ENCODE results near the gene ADTRP.

DNA sequence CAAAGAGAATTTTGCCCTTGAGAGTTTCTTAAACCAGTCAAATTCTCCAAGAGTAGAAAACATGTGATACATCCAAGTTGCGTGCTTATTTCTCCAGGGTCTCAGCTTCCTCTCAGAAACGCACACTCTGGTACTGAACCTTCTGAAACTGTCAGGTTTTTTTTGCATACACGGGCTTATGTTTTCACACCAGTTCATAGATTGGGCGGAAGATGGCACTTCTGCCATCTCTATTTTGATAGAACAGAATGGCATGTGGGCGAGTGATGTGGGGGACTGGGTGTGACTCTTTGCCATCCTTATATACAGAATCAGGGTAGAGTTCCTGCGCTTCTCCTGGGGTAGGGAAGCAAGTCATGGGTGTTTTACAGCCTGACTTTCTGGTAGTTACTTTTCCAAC lies 56.4 kb downstream of the ADTRP start:
- TF ChIP-seq POLR2A (IDR thresholded peaks at IDR 0.05): no peak
- TF ChIP-seq, protein P1, sequence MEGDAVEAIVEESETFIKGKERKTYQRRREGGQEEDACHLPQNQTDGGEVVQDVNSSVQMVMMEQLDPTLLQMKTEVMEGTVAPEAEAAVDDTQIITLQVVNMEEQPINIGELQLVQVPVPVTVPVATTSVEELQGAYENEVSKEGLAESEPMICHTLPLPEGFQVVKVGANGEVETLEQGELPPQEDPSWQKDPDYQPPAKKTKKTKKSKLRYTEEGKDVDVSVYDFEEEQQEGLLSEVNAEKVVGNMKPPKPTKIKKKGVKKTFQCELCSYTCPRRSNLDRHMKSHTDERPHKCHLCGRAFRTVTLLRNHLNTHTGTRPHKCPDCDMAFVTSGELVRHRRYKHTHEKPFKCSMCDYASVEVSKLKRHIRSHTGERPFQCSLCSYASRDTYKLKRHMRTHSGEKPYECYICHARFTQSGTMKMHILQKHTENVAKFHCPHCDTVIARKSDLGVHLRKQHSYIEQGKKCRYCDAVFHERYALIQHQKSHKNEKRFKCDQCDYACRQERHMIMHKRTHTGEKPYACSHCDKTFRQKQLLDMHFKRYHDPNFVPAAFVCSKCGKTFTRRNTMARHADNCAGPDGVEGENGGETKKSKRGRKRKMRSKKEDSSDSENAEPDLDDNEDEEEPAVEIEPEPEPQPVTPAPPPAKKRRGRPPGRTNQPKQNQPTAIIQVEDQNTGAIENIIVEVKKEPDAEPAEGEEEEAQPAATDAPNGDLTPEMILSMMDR (IDR thresholded peaks at IDR 0.05): no peak
- TF ChIP-seq POLR2AphosphoS5 (IDR thresholded peaks at IDR 0.05): no peak
